CD4-positive, alpha-beta T cell (primary cell): Measurements from ENCODE around the gene TNRC6B. TPM values are rescaled to one million over a fixed set of nuclear protein-coding genes. Genes with fewer than 3 reads are reported as not detected.

Source experiments
- ATAC-seq: fragments of 200-7000 bp; cut with Tn5 transposase; one replicate; pipeline ENCODE4 v1.10.0; 2022; ENCODE audit warnings: mild to moderate bottlenecking; ENCODE audit not compliant: poor library complexity
- CTCF ChIA-PET: fragments of 350-600 bp; sonication (Branson Sonifier 250); formaldehyde crosslinking; loops from one replicate; lab custom pipeline; 2021; ENCODE audit warnings: antibody characterized with exemption, inconsistent platforms; lab: Charles Lee
- POLR2A ChIA-PET: fragments of 350-600 bp; sonication (Branson Sonifier 250); formaldehyde crosslinking; loops from one replicate; lab custom pipeline; 2021; ENCODE audit warnings: antibody characterized with exemption, inconsistent platforms; lab: Charles Lee
- DNase-seq, 14 experiments: peaks; one replicate each; pipeline ENCODE4 v3.0.0-alpha.2; 2013 to 2020; ENCODE audit warnings: mixed read lengths in 2 of 14
- H3K27ac ChIP-seq, 2 donors: one replicate each; pipeline versions ENCODE4 v1.5.1 to v1.7.0; 2013; ENCODE audit warnings: low read length in 2 of 2, low read depth in 1 of 2, mild to moderate bottlenecking in 1 of 2
- H3K27me3 ChIP-seq, 2 experiments: 1 replicate in 1 of 2; 2 replicates in 1 of 2; pipeline versions ENCODE4 v1.6.1 to v1.7.0; 2013; ENCODE audit warnings: low read length in 2 of 2, control low read depth in 1 of 2, mild to moderate bottlenecking in 1 of 2, moderate library complexity in 1 of 2; ENCODE audit not compliant: insufficient read depth in 2 of 2, control insufficient read depth in 1 of 2
- H3K36me3 ChIP-seq: one replicate; pipeline ENCODE4 v1.6.1; 2013; ENCODE audit warnings: low read length, control low read depth; ENCODE audit not compliant: insufficient read depth
- H3K4me1 ChIP-seq: one replicate; pipeline ENCODE4 v1.6.1; 2013; ENCODE audit warnings: low read length, control low read depth; ENCODE audit not compliant: insufficient read depth
- H3K4me3 ChIP-seq: one replicate; pipeline ENCODE4 v1.5.1; 2013; ENCODE audit warnings: mild to moderate bottlenecking, low read length, moderate library complexity
- H3K9me3 ChIP-seq, 2 experiments: 1 replicate in 1 of 2; 2 replicates in 1 of 2; pipeline versions ENCODE4 v1.6.1 to v1.7.0; 2013; ENCODE audit warnings: low read length in 2 of 2, mild to moderate bottlenecking in 2 of 2, control low read depth in 1 of 2, moderate library complexity in 1 of 2; ENCODE audit not compliant: control insufficient read depth in 1 of 2, insufficient read depth in 1 of 2
- H3K27ac Mint-ChIP-seq: one replicate; pipeline ENCODE4 v1.8.0; 2020; ENCODE audit warnings: mixed read lengths
- H3K27me3 Mint-ChIP-seq: one replicate; pipeline ENCODE4 v1.8.0; 2021; ENCODE audit warnings: mixed read lengths
- H3K36me3 Mint-ChIP-seq: one replicate; pipeline ENCODE4 v1.8.0; 2021; ENCODE audit warnings: low read depth, mixed read lengths
- H3K4me1 Mint-ChIP-seq: one replicate; pipeline ENCODE4 v1.8.0; 2021; ENCODE audit warnings: low read depth, mixed read lengths
- H3K4me3 Mint-ChIP-seq: one replicate; pipeline ENCODE4 v1.8.0; 2020; ENCODE audit warnings: mild to moderate bottlenecking, mixed read lengths
- H3K9me3 Mint-ChIP-seq: one replicate; pipeline ENCODE4 v1.8.0; 2020; ENCODE audit warnings: mixed read lengths
- CTCF ChIP-seq: fragments of 200-600 bp; IDR thresholded peaks from one replicate; pipeline ENCODE4 v1.8.0; 2022; ENCODE audit warnings: antibody characterized with exemption, mild to moderate bottlenecking
- intact Hi-C, 2 experiments: fragments of 100-400 bp; cut with DNase I in 1 of 2; cut with micrococcal nuclease in 1 of 2; formaldehyde crosslinking; loops; one replicate each; pipeline versions ENCODE4 v1.15.1 to v1.9.0; 2023 to 2025; cut with DNase I, micrococcal nuclease
- total RNA-seq, 174 experiments: library from RNA in 2 of 174; stranded (reverse) in 2 of 174; gene quantifications; one replicate each; pipeline ENCODE4 v1.2.3 and lab custom pipeline; 2021 to 2026

The TNRC6B gene
- total RNA-seq, 2 experiments from 2014 or later = 110 to 111 TPM

- Mint-ChIP-seq H3K27me3 (no peaks in the 10 kb centered on the region), H3K36me3 (peaks cover 18% of the 10 kb centered on the region), H3K27ac (peak overlapping the region; percentile 97), H3K9me3 (no peaks in the 10 kb centered on the region), H3K4me1 (peaks cover 96% of the 10 kb centered on the region), H3K4me3 (peak overlapping the region; percentile 78)
- TF ChIP-seq CTCF = no peak
- H3K4me3 ChIP-seq = no peak overlapping the region
- H3K36me3 ChIP-seq = peaks cover 13% of the 10 kb centered on the region
- no peaks in the 10 kb centered on the region for H3K9me3 ChIP-seq
- ChIA-PET CTCF (interaction anchor here (0.6 to 4.5 kb wide), 2 partner anchors 14 to 32 kb away, joined by 3 to 37 read pairs; partner anchors contain the start of gene ADSL), POLR2A (interaction anchor here (2.2 to 5.7 kb wide), 2 partner anchors 9 to 15 kb away, joined by 8 to 48 read pairs; no protein-coding TSS in a partner anchor)
- H3K27ac ChIP-seq = peak overlapping the region in 1 of 2 donors; percentile 3
- intact Hi-C loops = loop anchor here (1.0 to 5.0 kb wide), 3 partner anchors 8 to 42 kb away; no protein-coding TSS in a partner anchor
- ATAC-seq (peak; percentile 74), DNase-seq (peak in 4 of 14 experiments; percentile 30 to 48 (median 40))
- peaks cover 72% of the 10 kb centered on the region for H3K4me1 ChIP-seq
- H3K27me3 ChIP-seq = no peaks in the 10 kb centered on the region
These were observed 154.6 kb downstream of the TNRC6B start for GRCh38 chr22:40332319-40332781.

- Histone ChIP-seq H3K27ac (peak overlapping the region in 1 of 2 donors; percentile 15), H3K27me3 (no peaks in the 10 kb centered on the region), H3K36me3 (peaks cover 13% of the 10 kb centered on the region), H3K9me3 (no peaks in the 10 kb centered on the region), H3K4me1 (peaks cover 71% of the 10 kb centered on the region), H3K4me3 (no peak overlapping the region)
- CTCF ChIA-PET = interaction anchor here (4.5 kb wide), 1 partner anchor 13 kb away, joined by 37 read pairs; the partner anchor contains the start of gene ADSL
- no peak for DNase-seq
- intact Hi-C loops = loop anchor here (2.0 to 5.0 kb wide), 2 partner anchors 15 to 42 kb away; no protein-coding TSS in a partner anchor
- Mint-ChIP-seq H3K27me3 (no peaks in the 10 kb centered on the region), H3K4me3 (peak overlapping the region; percentile 78), H3K27ac (peak overlapping the region; percentile 97), H3K36me3 (peaks cover 11% of the 10 kb centered on the region), H3K9me3 (no peaks in the 10 kb centered on the region), H3K4me1 (peaks cover 89% of the 10 kb centered on the region)
- TF ChIP-seq CTCF = no peak
- POLR2A ChIA-PET = interaction anchor here (0.9 to 5.7 kb wide), 6 partner anchors 8 to 290 kb away, joined by 3 to 56 read pairs (median 30); partner anchors contain the start of gene ADSL
- ATAC-seq = no peak
These were observed 156.3 kb downstream of the TNRC6B start for GRCh38 chr22:40334060-40334459.

GRCh38 chr22:40334899-40335298 lies 157.2 kb downstream of the TNRC6B start:
- Mint-ChIP-seq H3K9me3 (no peaks in the 10 kb centered on the region), H3K36me3 (peaks cover 11% of the 10 kb centered on the region), H3K4me3 (peak overlapping the region; percentile 71), H3K27ac (peak overlapping the region; percentile 97), H3K27me3 (no peaks in the 10 kb centered on the region), H3K4me1 (peaks cover 86% of the 10 kb centered on the region)
- H3K9me3 ChIP-seq = no peaks in the 10 kb centered on the region
- DNase-seq = peak in 3 of 14 experiments; percentile 67 to 78 (median 74)
- POLR2A ChIA-PET = interaction anchor here (0.7 to 5.7 kb wide), 10 partner anchors 9 to 291 kb away, joined by 3 to 56 read pairs (median 4); partner anchors contain the start of gene ADSL
- H3K4me3 ChIP-seq = no peak overlapping the region
- CTCF ChIA-PET = interaction anchor here (0.6 to 4.5 kb wide), 6 partner anchors 9 to 296 kb away, joined by 3 to 37 read pairs (median 3); partner anchors contain the start of gene ADSL
- peak overlapping the region in 1 of 2 donors; percentile 15 for H3K27ac ChIP-seq
- peaks cover 64% of the 10 kb centered on the region for H3K4me1 ChIP-seq
- no peaks in the 10 kb centered on the region for H3K27me3 ChIP-seq
- intact Hi-C loops = loop anchor here (1.0 to 5.0 kb wide), 3 partner anchors 11 to 43 kb away; partner anchors contain the start of gene ADSL (in 1 of the 2)
- H3K36me3 ChIP-seq = peaks cover 7% of the 10 kb centered on the region
- ATAC-seq = peak; percentile 45
- TF ChIP-seq CTCF = no peak
